ENCODE results near the gene ABRACL. TPM values are rescaled to one million over a fixed set of nuclear protein-coding genes. Genes with fewer than 3 reads are reported as not detected.

The ABRACL gene
- total RNA-seq, 2 experiments from 2014 or later: 69.7 to 73.5 TPM

- Histone ChIP-seq H3K27ac (ENCODE audit: low read depth, low read length, poor library complexity, severe bottlenecking) (no peak overlapping the region), H3K9me2 (ENCODE audit: insufficient read depth, low read length) (no peaks in the 10 kb centered on the region), H3K79me2 (ENCODE audit: insufficient read depth, low read depth, low read length) (no peaks in the 10 kb centered on the region), H3K4me3 (ENCODE audit: low read depth, low read length, poor library complexity, severe bottlenecking) (no peak overlapping the region), H3K9me3 (ENCODE audit: low read length) (no peaks in the 10 kb centered on the region), H3K4me1 (ENCODE audit: insufficient read depth, low read length, poor library complexity, severe bottlenecking) (peaks cover 4% of the 10 kb centered on the region), H3K36me3 (ENCODE audit: insufficient read depth, low read length) (no peaks in the 10 kb centered on the region), H2AFZ (ENCODE audit: low read length) (no peak overlapping the region), H3K4me2 (ENCODE audit: low read length) (no peak overlapping the region), H4K20me1 (ENCODE audit: insufficient read depth, low read length) (no peaks in the 10 kb centered on the region)
- DNase-seq (ENCODE audit: low spot score): no peak
- TF ChIP-seq EZH2phosphoT487 (IDR thresholded peaks at IDR 0.05; ENCODE audit: borderline replicate concordance, low read depth, low read length): no peak
- TF ChIP-seq CTCF (conservative IDR thresholded peaks at IDR 0.05; ENCODE audit: low read length): no peak
- intact Hi-C loops (cut with micrococcal nuclease; ENCODE audit: unreplicated experiment): no loop called here
- ChIA-PET POLR2A (no interaction called here), CTCF (ENCODE audit: unreplicated experiment) (no interaction called here)
- no TSS peak for BruUV-seq (replicated peaks)
Observed at GRCh38 chr6:138997136-138997535, 31.4 kb upstream of the ABRACL start.

GRCh38 chr6:138999949-139000725, 28.4 kb upstream of the ABRACL start:
- no peak for TF ChIP-seq EZH2phosphoT487 (IDR thresholded peaks at IDR 0.05; ENCODE audit: borderline replicate concordance, low read depth, low read length)
- no peak for TF ChIP-seq CTCF (conservative IDR thresholded peaks at IDR 0.05; ENCODE audit: low read length)
- POLR2A ChIA-PET: interaction anchor here (0.6 to 1.4 kb wide), 4 partner anchors 8 to 181 kb away, joined by 3 to 4 read pairs (median 3); no protein-coding TSS in a partner anchor
- no peak overlapping the region for H3K4me2 ChIP-seq (ENCODE audit: low read length)
- no peak overlapping the region for H3K4me3 ChIP-seq (ENCODE audit: low read depth, low read length, poor library complexity, severe bottlenecking)
- no peak overlapping the region for H2AFZ ChIP-seq (ENCODE audit: low read length)
- no peak for DNase-seq (ENCODE audit: low spot score)
- no TSS peak for BruUV-seq (replicated peaks)
- peaks cover 4% of the 10 kb centered on the region for H3K4me1 ChIP-seq (ENCODE audit: insufficient read depth, low read length, poor library complexity, severe bottlenecking)
- no peaks in the 10 kb centered on the region for H3K9me2 ChIP-seq (ENCODE audit: insufficient read depth, low read length)
- H3K36me3 ChIP-seq (ENCODE audit: insufficient read depth, low read length): no peaks in the 10 kb centered on the region
- CTCF ChIA-PET (ENCODE audit: unreplicated experiment): interaction anchor here (1.1 kb wide), 1 partner anchor 16 kb away, joined by 3 read pairs; no protein-coding TSS in a partner anchor
- no peaks in the 10 kb centered on the region for H3K79me2 ChIP-seq (ENCODE audit: insufficient read depth, low read depth, low read length)
- no peaks in the 10 kb centered on the region for H3K9me3 ChIP-seq (ENCODE audit: low read length)
- no peaks in the 10 kb centered on the region for H4K20me1 ChIP-seq (ENCODE audit: insufficient read depth, low read length)
- no peak overlapping the region for H3K27ac ChIP-seq (ENCODE audit: low read depth, low read length, poor library complexity, severe bottlenecking)
- intact Hi-C loops (cut with micrococcal nuclease; ENCODE audit: unreplicated experiment): no loop called here

GRCh38 chr6:139003751-139004150, 24.8 kb upstream of the ABRACL start:
- Histone ChIP-seq H3K9me2 (ENCODE audit: insufficient read depth, low read length) (no peaks in the 10 kb centered on the region), H3K4me3 (ENCODE audit: low read depth, low read length, poor library complexity, severe bottlenecking) (no peak overlapping the region), H3K4me1 (ENCODE audit: insufficient read depth, low read length, poor library complexity, severe bottlenecking) (peaks cover 11% of the 10 kb centered on the region), H3K27ac (ENCODE audit: low read depth, low read length, poor library complexity, severe bottlenecking) (no peak overlapping the region), H3K36me3 (ENCODE audit: insufficient read depth, low read length) (no peaks in the 10 kb centered on the region), H3K79me2 (ENCODE audit: insufficient read depth, low read depth, low read length) (no peaks in the 10 kb centered on the region), H2AFZ (ENCODE audit: low read length) (no peak overlapping the region), H3K9me3 (ENCODE audit: low read length) (no peaks in the 10 kb centered on the region), H4K20me1 (ENCODE audit: insufficient read depth, low read length) (no peaks in the 10 kb centered on the region), H3K4me2 (ENCODE audit: low read length) (no peak overlapping the region)
- no peak for DNase-seq (ENCODE audit: low spot score)
- ChIA-PET CTCF (ENCODE audit: unreplicated experiment) (no interaction called here), POLR2A (interaction anchor here (0.7 to 1.3 kb wide), 4 partner anchors 12 to 78 kb away, joined by 3 to 4 read pairs (median 4); no protein-coding TSS in a partner anchor)
- TF ChIP-seq CTCF (conservative IDR thresholded peaks at IDR 0.05; ENCODE audit: low read length) (no peak), EZH2phosphoT487 (IDR thresholded peaks at IDR 0.05; ENCODE audit: borderline replicate concordance, low read depth, low read length) (no peak)
- intact Hi-C loops (cut with micrococcal nuclease; ENCODE audit: unreplicated experiment): no loop called here
- no TSS peak for BruUV-seq (replicated peaks)

Data from OCI-LY7 (cell line).